ENCODE measurements around the gene DTWD2.

- no peak for TF ChIP-seq CTCF (conservative IDR thresholded peaks at IDR 0.05; ENCODE audit: low read depth in 2 of 2)
- TF ChIP-seq POLR2AphosphoS5 (IDR thresholded peaks at IDR 0.05; ENCODE audit: low read depth): no peak
- no peak for TF ChIP-seq REST (IDR thresholded peaks at IDR 0.05; ENCODE audit: unreplicated experiment)
- no peak for TF ChIP-seq EZH2 (IDR thresholded peaks at IDR 0.05; ENCODE audit: low read depth, unreplicated experiment)
- TF ChIP-seq JUNB (IDR thresholded peaks at IDR 0.05; ENCODE audit: unreplicated experiment): no peak
- no peak for TF ChIP-seq CREB1 (CRISPR knock-in tag; IDR thresholded peaks at IDR 0.05; ENCODE audit: low read depth)
- TF ChIP-seq ZNF331 (CRISPR knock-in tag; IDR thresholded peaks at IDR 0.05; ENCODE audit: low read depth): no peak
Observed at GRCh38 chr5:118882666-118883065, 105.7 kb downstream of the DTWD2 start.
